K562 (cell line): ENCODE data around the gene CNTROB. TPM values are rescaled to one million over a fixed set of nuclear protein-coding genes. Genes with fewer than 3 reads are reported as not detected.

ENCODE experiments used
- HLTF ChIP-seq: fragments of 450-650 bp; IDR thresholded peaks from 2 replicates; pipeline ENCODE4 v1.6.1; 2016
- POLR2AphosphoS2 ChIP-seq: IDR thresholded peaks from 2 replicates; pipeline ENCODE4 v1.6.1; 2012; ENCODE audit warnings: low read length, improper control_type of control experiment
- PRMT5 ChIP-seq: sonication (generic); formaldehyde crosslinking; IDR thresholded peaks from 2 replicates; pipeline ENCODE4 v1.5.0; 2020; ENCODE audit warnings: missing genetic modification reagents
- XRCC3 ChIP-seq: fragments of 450-650 bp; IDR thresholded peaks from 2 replicates; pipeline ENCODE4 v1.6.1; 2017; ENCODE audit warnings: mild to moderate bottlenecking, moderate library complexity
- polyA plus RNA-seq, 8 experiments: library from polyadenylated mRNA; depleted of rRNA in 4 of 8; stranded (reverse) in 5 of 8; unstranded in 3 of 8; fragments of >200 nt; fragmentation: Nextera tagmentation in 2 of 8; fragmentation: Illumina TruSeq in 1 of 8; extraction: Ambion mirVana in 2 of 8; extraction: Trizol in 1 of 8; gene quantifications; 2 replicates each; pipeline versions ENCODE4 v1.2.1 to v1.2.3, GENCODE V29; 2011 to 2014; ENCODE audit warnings: inconsistent platforms in 1 of 8, missing spikeins in 1 of 8
- total RNA-seq, 7 experiments: library from RNA; depleted of rRNA in 6 of 7; stranded (reverse); fragments of >200 nt in 6 of 7; fragmentation: Illumina TruSeq in 2 of 7; extraction: Trizol in 2 of 7; gene quantifications; 2 replicates each; pipeline versions ENCODE4 v1.2.1 to v1.2.3, GENCODE V29; 2011 to 2021; ENCODE audit warnings: low replicate concordance in 1 of 7
- TF ChIP-seq, protein P1 (sequence below), 2 experiments: fragments of 450-650 bp; formaldehyde crosslinking in 1 of 2; IDR thresholded peaks; 2 replicates each; pipeline versions ENCODE4 v1.4.0 to v1.6.1; 2014 to 2020; ENCODE audit warnings: mild to moderate bottlenecking in 2 of 2, borderline replicate concordance in 1 of 2, low read depth in 1 of 2

CNTROB gene
- total and polyA plus RNA-seq, 9 of the 15 experiments (the other 6 are each of a cell fraction or from before 2014, with no cell fraction given) = 1.9 to 33.3 (median 23.0) TPM

- TF ChIP-seq, protein P1, sequence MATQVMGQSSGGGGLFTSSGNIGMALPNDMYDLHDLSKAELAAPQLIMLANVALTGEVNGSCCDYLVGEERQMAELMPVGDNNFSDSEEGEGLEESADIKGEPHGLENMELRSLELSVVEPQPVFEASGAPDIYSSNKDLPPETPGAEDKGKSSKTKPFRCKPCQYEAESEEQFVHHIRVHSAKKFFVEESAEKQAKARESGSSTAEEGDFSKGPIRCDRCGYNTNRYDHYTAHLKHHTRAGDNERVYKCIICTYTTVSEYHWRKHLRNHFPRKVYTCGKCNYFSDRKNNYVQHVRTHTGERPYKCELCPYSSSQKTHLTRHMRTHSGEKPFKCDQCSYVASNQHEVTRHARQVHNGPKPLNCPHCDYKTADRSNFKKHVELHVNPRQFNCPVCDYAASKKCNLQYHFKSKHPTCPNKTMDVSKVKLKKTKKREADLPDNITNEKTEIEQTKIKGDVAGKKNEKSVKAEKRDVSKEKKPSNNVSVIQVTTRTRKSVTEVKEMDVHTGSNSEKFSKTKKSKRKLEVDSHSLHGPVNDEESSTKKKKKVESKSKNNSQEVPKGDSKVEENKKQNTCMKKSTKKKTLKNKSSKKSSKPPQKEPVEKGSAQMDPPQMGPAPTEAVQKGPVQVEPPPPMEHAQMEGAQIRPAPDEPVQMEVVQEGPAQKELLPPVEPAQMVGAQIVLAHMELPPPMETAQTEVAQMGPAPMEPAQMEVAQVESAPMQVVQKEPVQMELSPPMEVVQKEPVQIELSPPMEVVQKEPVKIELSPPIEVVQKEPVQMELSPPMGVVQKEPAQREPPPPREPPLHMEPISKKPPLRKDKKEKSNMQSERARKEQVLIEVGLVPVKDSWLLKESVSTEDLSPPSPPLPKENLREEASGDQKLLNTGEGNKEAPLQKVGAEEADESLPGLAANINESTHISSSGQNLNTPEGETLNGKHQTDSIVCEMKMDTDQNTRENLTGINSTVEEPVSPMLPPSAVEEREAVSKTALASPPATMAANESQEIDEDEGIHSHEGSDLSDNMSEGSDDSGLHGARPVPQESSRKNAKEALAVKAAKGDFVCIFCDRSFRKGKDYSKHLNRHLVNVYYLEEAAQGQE (IDR thresholded peaks at IDR 0.05; ENCODE audit: borderline replicate concordance) = peak; percentile 31; the same call in 1 of the 2 replicates
- TF ChIP-seq, protein P1 (CRISPR knock-in tag; IDR thresholded peaks at IDR 0.05; ENCODE audit: low read depth) = no peak
- TF ChIP-seq XRCC3 (no peak), HLTF (no peak), PRMT5 (no peak), POLR2AphosphoS2 (no peak)
These were observed 50.7 kb downstream of the CNTROB start (continued) for GRCh38 chr17:7982666-7983065.
